NK-92 treated with Interleukin-12 subunit alpha and Interleukin-12 subunit beta, amount 100 ng/mL, for 24 hours (cell line): ENCODE data around the gene MUC4.

Experiments used
- DNase-seq: peaks from one replicate; lab custom pipeline; 2025; lab: John Stamatoyannopoulos, UW

MUC4 gene

GRCh38 chr3:195699860-195700259, 111.9 kb downstream of the MUC4 start:
- no peak for DNase-seq

GRCh38 chr3:195699388-195699771, 112.3 kb downstream of the MUC4 start:
- no peak for DNase-seq

DNA sequence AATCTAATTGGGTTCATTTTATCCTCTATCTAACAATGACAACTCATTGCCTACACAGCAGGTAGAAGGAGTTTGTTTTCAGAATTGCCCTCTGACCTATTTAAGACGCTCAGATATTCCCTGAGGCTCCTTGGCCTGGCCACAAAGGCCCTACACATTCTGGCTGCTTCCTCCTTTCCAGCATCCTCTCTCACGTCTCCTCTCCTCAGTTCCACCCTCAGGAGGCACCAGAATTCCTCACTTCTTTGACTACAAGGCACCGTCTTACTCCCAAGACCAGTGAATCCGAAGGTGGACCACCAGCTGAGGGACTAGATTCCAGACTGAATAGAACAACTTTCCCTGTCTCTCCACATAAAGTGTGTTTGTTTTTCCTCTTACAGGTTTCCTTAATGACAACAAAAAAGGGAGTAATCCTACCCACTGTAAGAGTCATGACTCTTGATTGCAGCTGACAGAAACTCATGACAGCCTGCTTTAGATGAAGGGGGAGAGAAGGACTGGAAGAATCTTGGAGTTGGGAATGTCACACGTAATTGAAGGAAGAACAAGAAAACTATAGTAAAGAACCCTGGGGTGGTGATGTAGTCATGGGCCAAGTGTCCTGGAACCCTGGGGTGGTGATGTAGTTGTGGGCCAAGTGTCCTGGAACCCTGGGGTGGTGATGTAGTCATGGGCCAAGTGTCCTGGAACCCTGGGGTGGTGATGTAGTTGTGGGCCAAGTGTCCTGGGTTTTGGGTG, 112.9 kb downstream of the MUC4 start:
- no peak for DNase-seq

- no peak for DNase-seq
Measured at GRCh38 chr3:195698325-195698646, 113.4 kb downstream of the MUC4 start.

GRCh38 chr3:195697582-195698324, 114.0 kb downstream of the MUC4 start:
- no peak for DNase-seq
